Measurements from ENCODE around the gene NDUFAF8. TPM values are rescaled to one million over a fixed set of nuclear protein-coding genes. Genes with fewer than 3 reads are reported as not detected.
A peak's percentile ranks its signal among the peaks of the same experiment; 100 is the strongest.

The NDUFAF8 gene
- total RNA-seq = 10 to 100 TPM; 34.6 to 38.6 TPM
- polyA plus RNA-seq (2013, experiment 1 of 2) = 40.3 TPM
- 35.4 TPM for polyA plus RNA-seq (2013, experiment 2 of 2)
- total RNA-seq = 7.4 to 69.1 (median 15.7) reads per million in 172 experiments

- TF ChIP-seq CTCF (IDR thresholded peaks at IDR 0.05) = no peak
- Mint-ChIP-seq H3K9me3 (no peaks in the 10 kb centered on the region), H3K4me1 (ENCODE audit: low read depth) (peaks cover 43% of the 10 kb centered on the region), H3K36me3 (ENCODE audit: low read depth) (peaks cover 18% of the 10 kb centered on the region), H3K27ac (peak within 1 kb of the TSS; percentile 92), H3K4me3 (peak within 1 kb of the TSS; percentile 98), H3K27me3 (no peaks in the 10 kb centered on the region)
- intact Hi-C loops (cut with DNase I, micrococcal nuclease) = loop anchor here (1.0 to 5.0 kb wide), 5 partner anchors 16 to 313 kb away; partner anchors contain the start of genes CHMP6 (in 1 of the 2), FAAP100 (in 1 of the 2) and SLC38A10 (in 1 of the 2)
- Histone ChIP-seq H3K4me1 (ENCODE audit: insufficient read depth, low read length) (peaks cover 58% of the 10 kb centered on the region), H3K36me3 (ENCODE audit: insufficient read depth, low read length) (peaks cover 14% of the 10 kb centered on the region), H3K27me3 (ENCODE audit: control insufficient read depth in 1 of 2, insufficient read depth in 2 of 2, low read length in 2 of 2) (no peaks in the 10 kb centered on the region), H3K4me3 (ENCODE audit: low read length) (peak within 1 kb of the TSS; percentile 90), H3K27ac (ENCODE audit: low read depth in 1 of 2, low read length in 2 of 2) (peak within 1 kb of the TSS in 1 of 2 donors; percentile 47), H3K9me3 (ENCODE audit: control insufficient read depth in 1 of 2, insufficient read depth in 1 of 2, low read length in 2 of 2) (no peaks in the 10 kb centered on the region)
- POLR2A ChIA-PET = interaction anchor here (0.6 to 2.8 kb wide), 21 partner anchors 9 to 888 kb away, joined by 3 to 42 read pairs (median 4); partner anchors contain the start of genes ARL16, CEP131, CHMP6 and FAAP100
- ATAC-seq (ENCODE audit: poor library complexity) (peak; percentile 95), DNase-seq (peak; percentile 89 to 99 (median 93))
- CTCF ChIA-PET = interaction anchor here (0.7 to 1.6 kb wide), 3 partner anchors 53 to 812 kb away, joined by 3 to 6 read pairs (median 4); no protein-coding TSS in a partner anchor
Measured at GRCh38 chr17:81238815-81239713, at the start of gene NDUFAF8, which contains the start of gene TEPSIN. Gene NDUFAF8 (plus strand): TSS chr17:81239318. CDS start chr17:81239364, 46 bp downstream. Gene TEPSIN (minus strand): TSS chr17:81239055. CDS start chr17:81239033, 22 bp downstream.

DNA sequence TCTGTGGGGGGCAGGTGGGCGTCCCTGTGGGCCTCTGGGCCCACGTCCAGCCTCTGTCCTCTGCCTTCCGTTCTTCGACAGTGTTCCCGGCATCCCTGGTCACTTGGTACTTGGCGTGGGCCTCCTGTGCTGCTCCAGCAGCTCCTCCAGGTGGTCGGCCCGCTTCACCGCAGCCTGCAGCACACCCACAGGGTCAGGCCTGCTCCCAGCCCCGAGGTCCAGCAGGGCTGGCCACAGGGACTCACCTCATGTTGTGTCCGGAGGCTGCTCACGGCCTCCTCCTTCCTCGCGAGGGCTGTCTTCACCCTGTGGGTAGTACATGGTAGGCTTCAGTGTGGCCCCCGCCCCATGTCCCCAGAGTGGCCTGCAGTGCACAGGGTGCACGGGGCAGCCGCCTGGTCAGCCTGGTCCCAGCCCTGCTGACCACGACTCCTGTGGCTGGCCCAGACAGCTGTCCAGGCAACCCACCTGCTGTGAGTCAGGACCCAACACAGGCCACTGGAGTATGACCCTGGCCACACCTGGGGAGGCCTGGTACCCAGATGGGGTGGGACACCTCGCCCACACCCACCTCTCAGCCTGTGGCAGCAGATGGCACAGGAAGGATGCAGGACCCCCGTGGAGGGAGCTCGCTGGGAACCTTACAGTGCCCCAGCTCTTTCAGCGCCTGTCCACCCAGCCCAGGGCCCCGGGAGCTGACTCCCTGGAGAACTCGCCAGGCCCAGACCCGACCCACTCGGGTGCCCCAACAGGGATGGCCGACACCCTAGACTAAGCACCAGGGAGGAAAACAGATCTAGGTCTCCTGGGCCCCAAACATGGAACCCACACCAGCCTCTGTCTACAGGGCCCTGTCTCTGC lies 49.2 kb upstream of the NDUFAF8 start:
- Histone ChIP-seq H3K4me1 (ENCODE audit: insufficient read depth, low read length) (no peaks in the 10 kb centered on the region), H3K27me3 (ENCODE audit: control insufficient read depth in 1 of 2, insufficient read depth in 2 of 2, low read length in 2 of 2) (no peaks in the 10 kb centered on the region), H3K36me3 (ENCODE audit: insufficient read depth, low read length) (no peaks in the 10 kb centered on the region), H3K4me3 (ENCODE audit: low read length) (no peak overlapping the region), H3K9me3 (ENCODE audit: control insufficient read depth in 1 of 2, insufficient read depth in 1 of 2, low read length in 2 of 2) (no peaks in the 10 kb centered on the region), H3K27ac (ENCODE audit: low read depth in 1 of 2, low read length in 2 of 2) (no peak overlapping the region)
- ChIA-PET CTCF (no interaction called here), POLR2A (no interaction called here)
- ATAC-seq (ENCODE audit: poor library complexity) (no peak), DNase-seq (no peak)
- no peaks in the 10 kb centered on the region for H3K4me1 Mint-ChIP-seq (ENCODE audit: low read depth)
- no peaks in the 10 kb centered on the region for H3K9me3 Mint-ChIP-seq
- peaks cover 4% of the 10 kb centered on the region for H3K36me3 Mint-ChIP-seq (ENCODE audit: low read depth)
- no peaks in the 10 kb centered on the region for H3K27me3 Mint-ChIP-seq
- no peak overlapping the region for H3K4me3 Mint-ChIP-seq
- H3K27ac Mint-ChIP-seq = no peak overlapping the region
- no peak for TF ChIP-seq CTCF (IDR thresholded peaks at IDR 0.05)
- intact Hi-C loops (cut with DNase I, micrococcal nuclease) = no loop called here

DNA sequence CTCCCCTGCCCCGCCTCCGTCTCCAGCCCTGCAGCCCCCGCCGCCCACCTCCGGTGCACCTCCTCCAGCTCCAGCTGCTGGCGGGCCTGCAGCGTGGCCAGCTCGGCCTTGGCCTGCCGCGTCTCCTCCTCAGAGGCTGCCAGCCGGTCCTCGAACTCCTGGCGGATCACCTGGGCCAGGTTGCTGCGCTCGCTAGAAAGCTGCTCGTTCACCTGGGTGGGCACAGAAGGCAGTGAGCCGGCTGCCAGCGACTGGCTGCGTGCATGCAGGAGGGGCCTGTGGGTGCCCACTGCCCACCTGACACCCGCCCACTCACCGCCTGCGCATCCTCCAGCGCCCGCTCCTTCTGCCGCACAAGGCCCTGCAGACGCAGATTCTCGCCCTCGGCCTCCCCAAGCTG lies 48.5 kb upstream of the NDUFAF8 start:
- DNase-seq = no peak
- no peaks in the 10 kb centered on the region for H3K4me1 ChIP-seq (ENCODE audit: insufficient read depth, low read length)
- ChIA-PET CTCF (no interaction called here), POLR2A (no interaction called here)
- Mint-ChIP-seq H3K9me3 (no peaks in the 10 kb centered on the region), H3K27ac (no peak overlapping the region), H3K36me3 (ENCODE audit: low read depth) (peaks cover 4% of the 10 kb centered on the region), H3K4me1 (ENCODE audit: low read depth) (no peaks in the 10 kb centered on the region), H3K27me3 (no peaks in the 10 kb centered on the region), H3K4me3 (no peak overlapping the region)
- no peaks in the 10 kb centered on the region for H3K36me3 ChIP-seq (ENCODE audit: insufficient read depth, low read length)
- H3K27me3 ChIP-seq (ENCODE audit: control insufficient read depth in 1 of 2, insufficient read depth in 2 of 2, low read length in 2 of 2) = no peaks in the 10 kb centered on the region
- no peaks in the 10 kb centered on the region for H3K9me3 ChIP-seq (ENCODE audit: control insufficient read depth in 1 of 2, insufficient read depth in 1 of 2, low read length in 2 of 2)
- intact Hi-C loops (cut with DNase I, micrococcal nuclease) = no loop called here
- no peak overlapping the region for H3K4me3 ChIP-seq (ENCODE audit: low read length)
- no peak for ATAC-seq (ENCODE audit: poor library complexity)
- no peak overlapping the region for H3K27ac ChIP-seq (ENCODE audit: low read depth in 1 of 2, low read length in 2 of 2)
- TF ChIP-seq CTCF (IDR thresholded peaks at IDR 0.05) = no peak

All from CD4-positive, alpha-beta T cell (primary cell).